IPS-20b (cell line): ENCODE results near the gene CFAP107.
"Not testable (repeated sequence)": the region's sequence is repeated elsewhere in the genome, so short reads cannot be mapped to it uniquely, and the experiment has no call there.

Source experiments
- H3K27ac ChIP-seq: one replicate; pipeline ENCODE4 v1.5.1; 2013; ENCODE audit warnings: low read length
- H3K27me3 ChIP-seq: 2 replicates; pipeline ENCODE4 v1.6.1; 2013; ENCODE audit warnings: mild to moderate bottlenecking, low read length, inconsistent platforms; ENCODE audit not compliant: insufficient read depth
- H3K36me3 ChIP-seq: 2 replicates; pipeline ENCODE4 v1.6.1; 2013; ENCODE audit warnings: low read depth, mild to moderate bottlenecking, inconsistent platforms, low read length, moderate library complexity; ENCODE audit not compliant: insufficient read depth
- H3K4me1 ChIP-seq: 2 replicates; pipeline ENCODE4 v1.6.1; 2013; ENCODE audit warnings: mild to moderate bottlenecking, control low read depth, inconsistent platforms, low read length, moderate library complexity; ENCODE audit not compliant: insufficient read depth
- H3K4me3 ChIP-seq: 2 replicates; pipeline ENCODE4 v1.5.1; 2013; ENCODE audit warnings: mild to moderate bottlenecking, low read length, inconsistent platforms
- H3K9ac ChIP-seq: 2 replicates; pipeline ENCODE4 v1.6.1; 2013; ENCODE audit warnings: low read depth, mild to moderate bottlenecking, inconsistent platforms, low read length, moderate library complexity
- H3K9me3 ChIP-seq: 2 replicates; pipeline ENCODE4 v1.6.1; 2013; ENCODE audit warnings: mild to moderate bottlenecking, low read depth, low read length, inconsistent platforms; ENCODE audit not compliant: insufficient read depth

CFAP107 gene

GRCh38 chr1:12714710-12715475 is 31.1 kb upstream of the CFAP107 start:
- peaks cover 52% of the 10 kb centered on the region for H3K4me1 ChIP-seq
- no peak overlapping the region for H3K9ac ChIP-seq
- no peaks in the 10 kb centered on the region for H3K9me3 ChIP-seq
- H3K27me3 ChIP-seq: no peaks in the 10 kb centered on the region
- no peak overlapping the region for H3K4me3 ChIP-seq
- H3K36me3 ChIP-seq: no peaks in the 10 kb centered on the region
- no peak overlapping the region for H3K27ac ChIP-seq

GRCh38 chr1:12715896-12716437 is 30.0 kb upstream of the CFAP107 start, which contains the start of gene AADACL3:
Gene AADACL3, plus strand, starts transcription at chr1:12716110. Its CDS starts 67 bp downstream, at chr1:12716177.
- H3K27ac ChIP-seq: peak within 1 kb of the TSS; percentile 12
- peaks cover 52% of the 10 kb centered on the region for H3K4me1 ChIP-seq
- H3K27me3 ChIP-seq: no peaks in the 10 kb centered on the region

GRCh38 chr1:12717301-12717838 is 28.6 kb upstream of the CFAP107 start:
- Histone ChIP-seq H3K4me1 (peaks cover 47% of the 10 kb centered on the region), H3K27me3 (no peaks in the 10 kb centered on the region), H3K27ac (peak overlapping the region; percentile 12), H3K36me3 (no peaks in the 10 kb centered on the region), H3K9me3 (no peaks in the 10 kb centered on the region), H3K9ac (no peak overlapping the region), H3K4me3 (peak overlapping the region; percentile 19; the same call in 1 of the 2 replicates)

More at GRCh38 chr1:12715896-12716437, 30.0 kb upstream of the CFAP107 start, which contains the start of gene AADACL3:
- no peaks in the 10 kb centered on the region for H3K9me3 ChIP-seq
- H3K9ac ChIP-seq: no peak within 1 kb of the TSS
- no peaks in the 10 kb centered on the region for H3K36me3 ChIP-seq
- no peak within 1 kb of the TSS for H3K4me3 ChIP-seq

- H3K4me3 ChIP-seq: no peak overlapping the region
- no peak overlapping the region for H3K27ac ChIP-seq
- H3K4me1 ChIP-seq: peaks cover 7% of the 10 kb centered on the region; the same call in 1 of the 2 replicates
- H3K36me3 ChIP-seq: no peaks in the 10 kb centered on the region
- H3K9me3 ChIP-seq: no peaks in the 10 kb centered on the region
- no peak overlapping the region for H3K9ac ChIP-seq
- H3K27me3 ChIP-seq: no peaks in the 10 kb centered on the region
These were observed 23.4 kb upstream of the CFAP107 start for GRCh38 chr1:12722626-12723025.

GRCh38 chr1:12728391-12728790 is 17.6 kb upstream of the CFAP107 start:
- no peak overlapping the region for H3K9ac ChIP-seq
- H3K4me1 ChIP-seq: no peaks in the 10 kb centered on the region
- H3K4me3 ChIP-seq: no peak overlapping the region
- no peaks in the 10 kb centered on the region for H3K27me3 ChIP-seq
- H3K36me3 ChIP-seq: no peaks in the 10 kb centered on the region
- H3K9me3 ChIP-seq: no peaks in the 10 kb centered on the region
- H3K27ac ChIP-seq: no peak overlapping the region

GRCh38 chr1:12730156-12730555 is 15.8 kb upstream of the CFAP107 start:
- no peaks in the 10 kb centered on the region for H3K9me3 ChIP-seq
- no peaks in the 10 kb centered on the region for H3K36me3 ChIP-seq
- H3K9ac ChIP-seq: no peak overlapping the region
- H3K4me3 ChIP-seq: no peak overlapping the region
- H3K4me1 ChIP-seq: no peaks in the 10 kb centered on the region
- H3K27ac ChIP-seq: no peak overlapping the region
- H3K27me3 ChIP-seq: no peaks in the 10 kb centered on the region

- H3K27ac ChIP-seq, H3K4me1 ChIP-seq, H3K9ac ChIP-seq, H3K36me3 ChIP-seq, H3K4me3 ChIP-seq, H3K9me3 ChIP-seq, H3K27me3 ChIP-seq: not testable (repeated sequence)
These were observed 14.9 kb upstream of the CFAP107 start for GRCh38 chr1:12731084-12731483.

- Histone ChIP-seq H3K4me1 (no peaks in the 10 kb centered on the region), H3K27ac (no peak overlapping the region), H3K9me3 (no peaks in the 10 kb centered on the region), H3K27me3 (no peaks in the 10 kb centered on the region), H3K4me3 (no peak overlapping the region), H3K9ac (no peak overlapping the region), H3K36me3 (no peaks in the 10 kb centered on the region)
These were observed 11.3 kb upstream of the CFAP107 start for GRCh38 chr1:12734651-12735050.

- Histone ChIP-seq H3K9ac (no peak overlapping the region), H3K36me3 (no peaks in the 10 kb centered on the region), H3K27ac (no peak overlapping the region), H3K4me3 (no peak overlapping the region), H3K27me3 (no peaks in the 10 kb centered on the region), H3K4me1 (no peaks in the 10 kb centered on the region), H3K9me3 (no peaks in the 10 kb centered on the region)
These were observed 7.1 kb upstream of the CFAP107 start for GRCh38 chr1:12738934-12739333.

GRCh38 chr1:12739613-12740012 is 6.4 kb upstream of the CFAP107 start:
- Histone ChIP-seq H3K27ac (no peak overlapping the region), H3K36me3 (no peaks in the 10 kb centered on the region), H3K4me1 (no peaks in the 10 kb centered on the region), H3K4me3 (no peak overlapping the region), H3K9me3 (no peaks in the 10 kb centered on the region), H3K9ac (no peak overlapping the region), H3K27me3 (no peaks in the 10 kb centered on the region)

GRCh38 chr1:12741946-12742345 is 4.1 kb upstream of the CFAP107 start:
- Histone ChIP-seq H3K9ac (no peak overlapping the region), H3K9me3 (no peaks in the 10 kb centered on the region), H3K36me3 (no peaks in the 10 kb centered on the region), H3K4me3 (no peak overlapping the region), H3K27ac (no peak overlapping the region), H3K4me1 (no peaks in the 10 kb centered on the region), H3K27me3 (no peaks in the 10 kb centered on the region)
